GM20000 (cell line): ENCODE results near the gene JMJD7.

Source experiments
- DNase-seq: peaks from one replicate; pipeline ENCODE4 v3.0.0; 2012; ENCODE audit warnings: low spot score
- CTCF ChIP-seq: IDR thresholded peaks from 2 replicates; pipeline ENCODE4 v1.5.1; 2012; ENCODE audit warnings: mild to moderate bottlenecking, control low read depth; ENCODE audit errors: extremely low read depth, missing control alignments

The JMJD7 gene

GRCh38 chr15:41857316-41857715, 29.4 kb downstream of the JMJD7 start:
- TF ChIP-seq CTCF: no peak
- DNase-seq: no peak

- no peak for TF ChIP-seq CTCF
- no peak for DNase-seq
These were observed 30.9 kb downstream of the JMJD7 start for GRCh38 chr15:41858756-41859155.

GRCh38 chr15:41860049-41860828, 32.3 kb downstream of the JMJD7 start:
- no peak for DNase-seq
- no peak for TF ChIP-seq CTCF

GRCh38 chr15:41861736-41862356, 34.0 kb downstream of the JMJD7 start:
- TF ChIP-seq CTCF: no peak
- DNase-seq: no peak

- DNase-seq: no peak
- TF ChIP-seq CTCF: no peak
These were observed 34.7 kb downstream of the JMJD7 start for GRCh38 chr15:41862515-41863116.

- TF ChIP-seq CTCF: no peak
- DNase-seq: no peak
These were observed 37.7 kb downstream of the JMJD7 start for GRCh38 chr15:41865490-41866055.

- no peak for DNase-seq
- TF ChIP-seq CTCF: no peak
These were observed 38.4 kb downstream of the JMJD7 start for GRCh38 chr15:41866263-41866703.
